ENCODE data around the gene MDN1. TPM values are rescaled to one million over a fixed set of nuclear protein-coding genes. Genes with fewer than 3 reads are reported as not detected.
"Not testable (repeated sequence)": the region's sequence is repeated elsewhere in the genome, so short reads cannot be mapped to it uniquely, and the experiment has no call there.

Gene MDN1
- total RNA-seq, 1 donor from 2014 or later, result 52.0 TPM

GRCh38 chr6:89655122-89655521 lies 164.5 kb downstream of the MDN1 start:
- TF ChIP-seq CTCF (IDR thresholded peaks at IDR 0.05; ENCODE audit: unreplicated experiment), result no peak
- no peak overlapping the region for H3K27ac Mint-ChIP-seq
- H3K27me3 Mint-ChIP-seq (ENCODE audit: low read depth), result no peaks in the 10 kb centered on the region
- H3K36me3 Mint-ChIP-seq, result peaks cover 52% of the 10 kb centered on the region
- no peak overlapping the region for H3K4me3 Mint-ChIP-seq
- no peaks in the 10 kb centered on the region for H3K4me1 Mint-ChIP-seq
- H3K9me3 Mint-ChIP-seq, result no peaks in the 10 kb centered on the region
- DNase-seq (ENCODE audit: low spot score in 2 of 2, unreplicated experiment in 2 of 2), result no peak

GRCh38 chr6:89650579-89650978 lies 169.0 kb downstream of the MDN1 start:
- no peaks in the 10 kb centered on the region for H3K27me3 Mint-ChIP-seq (ENCODE audit: low read depth)
- peaks cover 4% of the 10 kb centered on the region for H3K4me1 Mint-ChIP-seq
- no peaks in the 10 kb centered on the region for H3K9me3 Mint-ChIP-seq
- DNase-seq (ENCODE audit: low spot score in 2 of 2, unreplicated experiment in 2 of 2), result no peak
- peaks cover 45% of the 10 kb centered on the region for H3K36me3 Mint-ChIP-seq
- no peak for TF ChIP-seq CTCF (IDR thresholded peaks at IDR 0.05; ENCODE audit: unreplicated experiment)
- no peak overlapping the region for H3K27ac Mint-ChIP-seq
- H3K4me3 Mint-ChIP-seq, result no peak overlapping the region

GRCh38 chr6:89649682-89650081 lies 169.9 kb downstream of the MDN1 start:
- H3K27ac Mint-ChIP-seq, result no peak overlapping the region
- peaks cover 4% of the 10 kb centered on the region for H3K4me1 Mint-ChIP-seq
- H3K36me3 Mint-ChIP-seq, result peaks cover 46% of the 10 kb centered on the region

DNA sequence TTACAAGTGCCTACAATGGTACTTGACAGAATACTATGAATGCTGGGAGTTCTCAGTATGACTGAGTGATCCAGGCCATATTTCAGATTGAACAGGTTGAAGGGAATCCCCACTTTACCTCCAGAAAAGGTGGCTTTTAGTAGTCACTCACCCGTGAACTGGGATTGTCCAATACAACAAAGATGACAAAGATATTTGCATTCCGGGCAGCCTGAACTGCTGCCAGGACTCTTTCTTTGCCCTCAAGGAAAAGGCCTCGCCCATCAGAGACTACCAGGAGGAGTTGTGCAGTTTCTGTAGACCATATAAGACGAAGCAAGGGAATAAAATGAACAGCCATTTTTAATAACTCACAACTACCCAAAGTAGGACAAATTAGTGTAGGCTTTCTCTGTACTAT lies 174.7 kb downstream of the MDN1 start:
- Mint-ChIP-seq H3K27ac (no peak overlapping the region), H3K9me3 (no peaks in the 10 kb centered on the region), H3K36me3 (peaks cover 39% of the 10 kb centered on the region), H3K4me1 (peaks cover 2% of the 10 kb centered on the region), H3K27me3 (ENCODE audit: low read depth) (no peaks in the 10 kb centered on the region), H3K4me3 (no peak overlapping the region)
- DNase-seq (ENCODE audit: low spot score in 2 of 2, unreplicated experiment in 2 of 2), result no peak
- TF ChIP-seq CTCF (IDR thresholded peaks at IDR 0.05; ENCODE audit: unreplicated experiment), result no peak

More at GRCh38 chr6:89649682-89650081, 169.9 kb downstream of the MDN1 start:
- Mint-ChIP-seq H3K27me3 (ENCODE audit: low read depth) (no peaks in the 10 kb centered on the region), H3K4me3 (no peak overlapping the region), H3K9me3 (no peaks in the 10 kb centered on the region)
- TF ChIP-seq CTCF (IDR thresholded peaks at IDR 0.05; ENCODE audit: unreplicated experiment), result no peak
- no peak for DNase-seq (ENCODE audit: low spot score in 2 of 2, unreplicated experiment in 2 of 2)

DNA sequence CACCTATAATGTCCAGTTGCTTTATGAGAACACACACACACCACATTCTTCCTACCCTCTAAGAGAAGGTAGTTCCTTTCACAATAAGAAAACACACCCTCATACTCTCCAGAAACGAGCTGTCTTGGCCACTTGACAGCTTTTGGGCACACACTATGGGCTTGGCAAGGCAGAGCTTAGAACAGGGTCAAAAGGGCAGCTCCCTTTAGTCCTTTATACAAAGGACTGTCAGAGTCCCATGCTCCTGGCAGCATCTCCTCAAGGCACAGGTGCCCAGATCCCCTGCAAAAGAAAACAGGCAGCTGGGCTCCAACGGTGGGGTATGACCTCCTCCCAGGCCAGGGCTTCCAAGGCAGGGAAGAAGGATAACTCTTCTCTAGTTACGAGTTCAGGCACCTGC lies 176.2 kb downstream of the MDN1 start:
- no peaks in the 10 kb centered on the region for H3K9me3 Mint-ChIP-seq
- H3K27me3 Mint-ChIP-seq (ENCODE audit: low read depth), result no peaks in the 10 kb centered on the region
- no peak for TF ChIP-seq CTCF (IDR thresholded peaks at IDR 0.05; ENCODE audit: unreplicated experiment)
- H3K27ac Mint-ChIP-seq, result no peak overlapping the region
- H3K36me3 Mint-ChIP-seq, result peaks cover 39% of the 10 kb centered on the region
- H3K4me1 Mint-ChIP-seq, result peaks cover 9% of the 10 kb centered on the region
- DNase-seq (ENCODE audit: low spot score in 2 of 2, unreplicated experiment in 2 of 2), result no peak
- no peak overlapping the region for H3K4me3 Mint-ChIP-seq

DNA sequence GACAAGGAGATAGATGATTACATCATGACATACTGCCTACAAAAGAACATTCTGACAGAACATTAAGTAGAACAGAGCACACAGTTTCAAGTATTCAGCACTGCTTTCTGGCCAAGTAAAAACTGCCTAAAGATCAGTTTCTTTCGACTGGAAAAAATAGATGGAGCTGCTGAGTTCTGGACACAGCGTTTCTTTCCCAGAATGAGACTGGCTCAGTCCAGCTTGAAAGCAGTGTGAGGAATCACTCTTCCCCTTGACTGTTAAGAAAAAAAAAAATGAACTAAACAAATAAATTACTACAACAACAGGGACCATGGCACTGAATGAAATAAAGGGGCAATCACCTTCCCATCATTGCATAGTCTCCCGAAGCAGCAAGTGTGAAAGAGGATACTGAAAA lies 176.6 kb downstream of the MDN1 start:
- no peaks in the 10 kb centered on the region for H3K27me3 Mint-ChIP-seq (ENCODE audit: low read depth)
- H3K36me3 Mint-ChIP-seq, result peaks cover 34% of the 10 kb centered on the region
- H3K9me3 Mint-ChIP-seq, result no peaks in the 10 kb centered on the region
- no peak overlapping the region for H3K27ac Mint-ChIP-seq
- no peak overlapping the region for H3K4me3 Mint-ChIP-seq
- no peak for DNase-seq (ENCODE audit: low spot score in 2 of 2, unreplicated experiment in 2 of 2)
- peaks cover 13% of the 10 kb centered on the region for H3K4me1 Mint-ChIP-seq
- no peak for TF ChIP-seq CTCF (IDR thresholded peaks at IDR 0.05; ENCODE audit: unreplicated experiment)

- not testable (repeated sequence) for H3K27me3 Mint-ChIP-seq (ENCODE audit: low read depth); H3K27ac Mint-ChIP-seq; H3K4me3 Mint-ChIP-seq; DNase-seq (ENCODE audit: low spot score in 2 of 2, unreplicated experiment in 2 of 2); H3K9me3 Mint-ChIP-seq
- Mint-ChIP-seq H3K36me3 (peaks cover 26% of the 10 kb centered on the region), H3K4me1 (peaks cover 18% of the 10 kb centered on the region)
Measured at GRCh38 chr6:89641581-89641980, 178.0 kb downstream of the MDN1 start.
